ENCODE data around the gene LRRC3C.

DNA sequence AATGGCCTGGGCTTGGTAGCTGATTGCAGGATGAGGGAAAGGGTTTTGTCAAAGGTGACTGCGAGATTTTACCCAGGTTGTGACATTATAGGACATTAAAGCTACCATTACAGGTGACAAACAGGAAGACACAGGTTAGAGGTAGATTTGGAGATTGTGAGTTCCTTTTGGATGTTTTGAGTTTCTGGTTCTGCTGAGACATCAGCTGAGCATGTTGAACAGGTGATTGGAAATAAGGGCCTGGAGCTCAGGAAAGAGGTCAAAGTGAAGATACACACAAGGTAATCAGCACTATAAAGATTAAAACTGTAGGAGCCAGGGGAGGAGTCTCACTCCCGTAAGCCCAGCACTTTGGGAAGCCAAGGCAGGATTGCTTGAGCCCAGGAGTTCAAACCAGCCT is 41.2 kb downstream of the LRRC3C start:
- TF ChIP-seq, protein P1, sequence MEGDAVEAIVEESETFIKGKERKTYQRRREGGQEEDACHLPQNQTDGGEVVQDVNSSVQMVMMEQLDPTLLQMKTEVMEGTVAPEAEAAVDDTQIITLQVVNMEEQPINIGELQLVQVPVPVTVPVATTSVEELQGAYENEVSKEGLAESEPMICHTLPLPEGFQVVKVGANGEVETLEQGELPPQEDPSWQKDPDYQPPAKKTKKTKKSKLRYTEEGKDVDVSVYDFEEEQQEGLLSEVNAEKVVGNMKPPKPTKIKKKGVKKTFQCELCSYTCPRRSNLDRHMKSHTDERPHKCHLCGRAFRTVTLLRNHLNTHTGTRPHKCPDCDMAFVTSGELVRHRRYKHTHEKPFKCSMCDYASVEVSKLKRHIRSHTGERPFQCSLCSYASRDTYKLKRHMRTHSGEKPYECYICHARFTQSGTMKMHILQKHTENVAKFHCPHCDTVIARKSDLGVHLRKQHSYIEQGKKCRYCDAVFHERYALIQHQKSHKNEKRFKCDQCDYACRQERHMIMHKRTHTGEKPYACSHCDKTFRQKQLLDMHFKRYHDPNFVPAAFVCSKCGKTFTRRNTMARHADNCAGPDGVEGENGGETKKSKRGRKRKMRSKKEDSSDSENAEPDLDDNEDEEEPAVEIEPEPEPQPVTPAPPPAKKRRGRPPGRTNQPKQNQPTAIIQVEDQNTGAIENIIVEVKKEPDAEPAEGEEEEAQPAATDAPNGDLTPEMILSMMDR (IDR thresholded peaks at IDR 0.05) = no peak
- no peak for TF ChIP-seq POLR2A (IDR thresholded peaks at IDR 0.05)
